Heart left ventricle (tissue), 16 donors: ENCODE measurements around the gene PDCD2. TPM values are rescaled to one million over a fixed set of nuclear protein-coding genes. Genes with fewer than 3 reads are reported as not detected.

Experiments used
- ATAC-seq, 4 donors: fragments of 200-7000 bp; cut with Tn5 transposase; one replicate each; pipeline ENCODE4 v1.9.1; 2020 to 2022; ENCODE audit warnings: moderate library complexity in 4 of 4, mild to moderate bottlenecking in 3 of 4, moderate number of reproducible peaks in 1 of 4
- DNase-seq, 5 donors: peaks; one replicate each; pipeline ENCODE4 v3.0.0-alpha.2; 2020
- H3K27ac ChIP-seq, 12 donors: fragments of 200-600 bp; sonication (generic) in 4 of 12; one replicate each; pipeline versions ENCODE4 v1.5.0 to v1.8.0; 2016 to 2022; ENCODE audit warnings: mild to moderate bottlenecking in 2 of 12
- H3K27me3 ChIP-seq, 9 donors: fragments of 200-600 bp; sonication (generic) in 2 of 9; one replicate each; pipeline versions ENCODE4 v1.5.1 to v1.8.0; 2016 to 2022; ENCODE audit warnings: mild to moderate bottlenecking in 3 of 9
- H3K36me3 ChIP-seq, 9 donors: fragments of 200-600 bp; sonication (generic) in 2 of 9; one replicate each; pipeline versions ENCODE4 v1.5.0 to v1.8.0; 2018 to 2022; ENCODE audit warnings: mild to moderate bottlenecking in 2 of 9
- H3K4me1 ChIP-seq, 12 donors: fragments of 200-600 bp; sonication (generic) in 4 of 12; one replicate each; pipeline versions ENCODE4 v1.5.0 to v1.8.0; 2016 to 2022; ENCODE audit warnings: mild to moderate bottlenecking in 3 of 12
- H3K4me3 ChIP-seq, 12 donors: fragments of 200-600 bp; sonication (generic) in 4 of 12; one replicate each; pipeline versions ENCODE4 v1.5.0 to v1.8.0; 2017 to 2022; ENCODE audit warnings: mild to moderate bottlenecking in 9 of 12, moderate library complexity in 4 of 12
- H3K9me3 ChIP-seq, 12 donors: fragments of 200-600 bp; sonication (generic) in 4 of 12; one replicate each; pipeline versions ENCODE4 v1.5.0 to v1.8.0; 2016 to 2022; ENCODE audit warnings: mild to moderate bottlenecking in 1 of 12
- POLR2A ChIP-seq, 2 donors: fragments of 450-650 bp; IDR thresholded peaks; one replicate each; pipeline ENCODE4 v1.6.1; 2017; ENCODE audit warnings: antibody characterized with exemption in 2 of 2, mild to moderate bottlenecking in 2 of 2, moderate library complexity in 2 of 2
- WGBS, 4 donors: extraction: QIAGEN DNeasy Blood & Tissue Kit in 2 of 4; methylation state at CpG; one replicate each; pipeline versions ENCODE4 v1.1.5 to v1.1.7; 2013 to 2018; 5-methylcytosine and 5-hydroxymethylcytosine counted together
- intact Hi-C, 10 donors: fragments of 100-400 bp; cut with DNase I; formaldehyde crosslinking; loops; one replicate each; pipeline versions ENCODE4 v1.11.1 to v1.14.2; 2022
- polyA plus RNA-seq, 2 donors: library from polyadenylated mRNA; stranded (reverse); fragments of 200-250 nt; gene quantifications; one replicate each; pipeline ENCODE4 v1.2.3, GENCODE V29; 2013
- total RNA-seq, 9 donors: library from RNA; depleted of rRNA in 2 of 9; stranded (reverse); fragments of >200 nt in 2 of 9; fragmentation: NEBNext Ultra II Directional in 3 of 9; extraction: Animal tissue kit (Norgen Biotek cat#: 25700) in 3 of 9; gene quantifications; one replicate each; pipeline versions ENCODE4 v1.1.0 to v1.2.4, GENCODE V29; 2016 to 2023
- TF ChIP-seq, protein P1 (sequence below), 12 donors: fragments of 200-600 bp; sonication (generic) in 4 of 12; IDR thresholded peaks; one replicate each; pipeline versions ENCODE4 v1.5.0 to v1.8.0; 2018 to 2022; ENCODE audit warnings: antibody characterized with exemption in 12 of 12, mild to moderate bottlenecking in 5 of 12
- donor health status: ischemic (EF 13 %, LVEDD 7.1; RV severe dilation, severe dysfunction).
- donor health status: healthy with polysubstance abuse.
- donor health status: DM: no; HTN: yes; CAD: no.
- donor health status: DM: no; HTN: no; CAD: no.
- donor health status: ischemic (EF 25% LVEDD 6.9; RV normal size, moderate dysfunction).
- donor health status: ischemic (EF 25% LVEDD 5.7; RV mildly dilated, moderate dysfunction).
- donor health status: healthy.
- donor health status: DM: yes; HTN: yes; CAD: no.
- donor health status: ischemic (EF 35%, LVEDD 5.7; RV mildly dilated, moderate dysfunction).
- donor health status: nonischemic (EF 11% LVEDD 7.7; RV severe dilation, severe dysfunction).
- donor health status: DM: yes; HTN: yes; CAD: no.
- donor health status: PGD.
- donor health status: ischemic (EF 29% LVEDD 5.4; RV normal size, mild dysfunction).
- donor health status: nonischemic (EF 23%, LVEDD 6.1; RV moderate dilation, normal function).

Gene PDCD2
- total and polyA plus RNA-seq, 11 donors, result 25.3 to 55.5 (median 37.4) TPM

DNA sequence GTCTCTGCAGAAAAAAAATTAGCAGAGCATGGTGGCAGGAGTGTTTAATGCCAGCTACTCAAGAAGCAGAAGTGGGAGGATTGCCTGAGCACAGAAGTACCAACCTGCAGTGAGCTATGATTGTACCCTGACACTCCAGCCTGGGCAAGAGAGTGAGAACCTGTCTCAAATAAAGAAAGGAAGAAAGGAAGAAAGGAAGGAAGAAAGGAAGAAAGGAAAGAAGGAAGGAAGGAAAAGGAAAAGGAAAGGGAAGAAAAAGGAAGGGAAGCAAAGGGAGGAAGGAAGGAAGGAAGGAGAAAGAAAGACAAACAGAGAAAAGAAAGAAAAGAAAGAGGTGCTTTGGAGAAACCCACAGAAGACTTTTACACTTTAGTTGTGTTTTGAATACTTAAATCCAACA is 12.8 kb upstream of the PDCD2 start:
- intact Hi-C loops, result no loop called here
- Histone ChIP-seq H3K9me3 (peaks cover 0 to 9% (median 0%) of the 10 kb centered on the region in 12 donors), H3K27ac (no peak overlapping the region), H3K4me1 (no peaks in the 10 kb centered on the region), H3K27me3 (peaks cover 0 to 5% (median 0%) of the 10 kb centered on the region in 9 donors), H3K4me3 (no peak overlapping the region), H3K36me3 (no peaks in the 10 kb centered on the region)
- ATAC-seq, result no peak
- DNase-seq, result no peak
- TF ChIP-seq, protein P1, sequence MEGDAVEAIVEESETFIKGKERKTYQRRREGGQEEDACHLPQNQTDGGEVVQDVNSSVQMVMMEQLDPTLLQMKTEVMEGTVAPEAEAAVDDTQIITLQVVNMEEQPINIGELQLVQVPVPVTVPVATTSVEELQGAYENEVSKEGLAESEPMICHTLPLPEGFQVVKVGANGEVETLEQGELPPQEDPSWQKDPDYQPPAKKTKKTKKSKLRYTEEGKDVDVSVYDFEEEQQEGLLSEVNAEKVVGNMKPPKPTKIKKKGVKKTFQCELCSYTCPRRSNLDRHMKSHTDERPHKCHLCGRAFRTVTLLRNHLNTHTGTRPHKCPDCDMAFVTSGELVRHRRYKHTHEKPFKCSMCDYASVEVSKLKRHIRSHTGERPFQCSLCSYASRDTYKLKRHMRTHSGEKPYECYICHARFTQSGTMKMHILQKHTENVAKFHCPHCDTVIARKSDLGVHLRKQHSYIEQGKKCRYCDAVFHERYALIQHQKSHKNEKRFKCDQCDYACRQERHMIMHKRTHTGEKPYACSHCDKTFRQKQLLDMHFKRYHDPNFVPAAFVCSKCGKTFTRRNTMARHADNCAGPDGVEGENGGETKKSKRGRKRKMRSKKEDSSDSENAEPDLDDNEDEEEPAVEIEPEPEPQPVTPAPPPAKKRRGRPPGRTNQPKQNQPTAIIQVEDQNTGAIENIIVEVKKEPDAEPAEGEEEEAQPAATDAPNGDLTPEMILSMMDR (IDR thresholded peaks at IDR 0.05), result no peak
- no peak for TF ChIP-seq POLR2A (IDR thresholded peaks at IDR 0.05)

DNA sequence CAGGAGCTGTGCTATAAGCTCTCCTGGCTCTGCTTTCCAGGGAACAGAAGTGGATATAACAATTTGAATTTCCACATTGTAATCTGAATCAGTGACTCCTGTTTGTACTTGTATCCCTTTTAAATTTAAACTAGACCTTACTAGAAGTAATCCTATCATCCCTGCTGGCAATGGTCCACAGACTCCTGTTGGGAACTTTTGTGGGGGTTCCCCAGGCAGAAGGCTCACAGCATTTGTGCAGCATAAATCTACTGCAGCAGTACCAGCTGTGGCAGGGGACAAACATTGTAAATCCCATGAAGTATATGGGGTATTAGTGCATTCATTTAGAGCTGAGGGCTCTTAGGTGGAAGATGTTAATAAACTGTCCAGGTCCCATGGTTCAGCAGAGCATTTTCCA is 12.0 kb upstream of the PDCD2 start:
- intact Hi-C loops, result no loop called here
- no peak overlapping the region for H3K4me3 ChIP-seq
- H3K27me3 ChIP-seq, result peaks cover 0 to 5% (median 0%) of the 10 kb centered on the region in 9 donors
- TF ChIP-seq, protein P1 (IDR thresholded peaks at IDR 0.05), result no peak
- TF ChIP-seq POLR2A (IDR thresholded peaks at IDR 0.05), result no peak
- DNase-seq, result no peak
- no peaks in the 10 kb centered on the region for H3K4me1 ChIP-seq
- no peaks in the 10 kb centered on the region for H3K36me3 ChIP-seq
- no peak overlapping the region for H3K27ac ChIP-seq
- peaks cover 0 to 17% (median 0%) of the 10 kb centered on the region in 12 donors for H3K9me3 ChIP-seq
- ATAC-seq, result no peak

DNA sequence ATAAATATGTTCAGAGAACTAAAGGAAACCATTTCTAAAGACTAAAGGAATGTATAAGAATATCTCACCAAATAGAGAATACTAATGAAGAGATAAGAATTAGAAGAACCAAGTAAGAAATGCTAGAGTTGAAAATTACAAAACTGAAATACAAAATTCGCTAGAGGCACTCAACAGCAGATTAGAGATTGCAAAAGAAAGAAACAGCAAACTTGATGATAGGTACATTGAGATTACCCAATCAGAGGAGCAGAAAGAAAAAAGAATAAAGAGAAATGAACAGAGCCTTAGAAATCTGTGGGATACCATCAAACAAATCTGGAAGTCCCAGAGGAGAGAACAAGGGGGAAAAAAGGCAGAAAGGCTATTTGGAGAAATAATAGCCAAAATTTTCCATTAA is 6.3 kb upstream of the PDCD2 start:
- DNase-seq (no peak), ATAC-seq (no peak)
- Histone ChIP-seq H3K27ac (no peak overlapping the region), H3K4me1 (peaks cover 0 to under 1% (median 0%) of the 10 kb centered on the region in 12 donors), H3K4me3 (no peak overlapping the region), H3K36me3 (no peaks in the 10 kb centered on the region), H3K27me3 (peaks cover 0 to 5% (median 0%) of the 10 kb centered on the region in 9 donors), H3K9me3 (peaks cover 0 to 31% (median 0%) of the 10 kb centered on the region in 12 donors)
- WGBS, 4 donors, result 66 to 82% (median 81%) methylated on average over 1 of the region's 1 CpG
- intact Hi-C loops, result no loop called here
- no peak for TF ChIP-seq POLR2A (IDR thresholded peaks at IDR 0.05)
- TF ChIP-seq, protein P1 (IDR thresholded peaks at IDR 0.05), result no peak

DNA sequence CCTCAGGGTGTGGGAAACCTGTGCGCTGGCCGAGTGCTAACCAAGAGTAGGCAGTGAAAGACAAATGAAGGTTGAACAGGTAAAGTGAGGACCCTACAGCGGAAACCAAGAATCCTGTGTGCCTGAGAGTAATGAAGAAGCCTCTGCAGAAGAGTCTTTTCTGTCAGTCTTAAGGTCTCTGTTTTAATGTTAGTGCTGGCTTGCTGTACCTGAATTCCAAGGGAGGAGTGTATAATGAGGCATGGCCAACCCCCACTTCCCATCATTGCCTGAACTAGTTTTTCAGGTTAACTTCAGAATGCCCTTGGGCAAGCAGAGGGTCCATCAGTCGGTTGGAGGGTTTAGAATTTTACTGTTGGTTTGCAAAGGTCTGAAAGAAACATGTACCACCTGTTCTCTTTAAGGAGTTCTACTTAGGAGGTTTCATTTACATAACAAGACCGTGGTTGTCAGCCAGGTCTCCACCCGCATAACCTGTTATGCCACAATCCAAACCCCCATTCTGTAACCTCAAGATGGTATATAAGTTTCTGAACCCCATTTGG is 589 bp upstream of the PDCD2 start:
- DNase-seq (no peak), ATAC-seq (peak in 1 of 4 donors; percentile 17)
- Histone ChIP-seq H3K36me3 (peaks cover 0 to 33% (median 30%) of the 10 kb centered on the region in 9 donors), H3K27me3 (no peaks in the 10 kb centered on the region), H3K4me3 (peak overlapping the region; percentile 76 to 100 (median 92)), H3K27ac (peak overlapping the region; percentile 51 to 94 (median 90)), H3K9me3 (peaks cover 0 to under 1% (median 0%) of the 10 kb centered on the region in 12 donors), H3K4me1 (peaks cover 0 to 24% (median 11%) of the 10 kb centered on the region in 12 donors)
- intact Hi-C loops, result loop anchor here in 3 of 10 donors (1.0 to 2.0 kb wide), 2 partner anchors 30 to 31 kb away; partner anchors contain the start of gene TBP (in 3 of the 3)
- 10 to 14% (median 10%) methylated on average over 6 of the region's 6 CpGs for WGBS, 4 donors
- TF ChIP-seq POLR2A (IDR thresholded peaks at IDR 0.05), result no peak
- TF ChIP-seq, protein P1 (IDR thresholded peaks at IDR 0.05), result no peak
